B cell (primary cell): Measurements from ENCODE around the gene NPC1. TPM values are rescaled to one million over a fixed set of nuclear protein-coding genes. Genes with fewer than 3 reads are reported as not detected.

Experiments used
- ATAC-seq: fragments of 200-7000 bp; cut with Tn5 transposase; one replicate; pipeline ENCODE4 v1.10.0; 2021; ENCODE audit warnings: low read depth, mild to moderate bottlenecking, moderate number of reproducible peaks, moderate library complexity
- CTCF ChIA-PET: fragments of 350-600 bp; sonication (Branson Sonifier 250); formaldehyde crosslinking; loops from one replicate; lab custom pipeline; 2021; ENCODE audit warnings: antibody characterized with exemption, inconsistent platforms; lab: Charles Lee
- POLR2A ChIA-PET: fragments of 350-600 bp; sonication (Branson Sonifier 250); formaldehyde crosslinking; loops from one replicate; lab custom pipeline; 2021; ENCODE audit warnings: antibody characterized with exemption; lab: Charles Lee
- DNase-seq: peaks from one replicate; pipeline ENCODE4 v3.0.0; 2013
- H2AFZ ChIP-seq: 2 replicates; pipeline ENCODE4 v1.6.1; 2012; ENCODE audit warnings: mild to moderate bottlenecking, low read depth, low read length; ENCODE audit not compliant: insufficient read depth, poor library complexity, severe bottlenecking
- H3K27ac ChIP-seq, 2 donors: 1 replicate in 1 of 2; 2 replicates in 1 of 2; pipeline ENCODE4 v1.5.1; 2012 to 2013; ENCODE audit warnings: low read length in 2 of 2, mild to moderate bottlenecking in 2 of 2, moderate library complexity in 1 of 2
- H3K27me3 ChIP-seq, 4 experiments: fragments of 200-600 bp in 1 of 4; sonication (generic) in 1 of 4; replicated peaks in 1 of 4; 1 replicate in 2 of 4; 2 replicates in 2 of 4; pipeline versions ENCODE4 v1.6.1 to v1.7.0; 2013 to 2016; ENCODE audit warnings: low read length in 3 of 4, mild to moderate bottlenecking in 2 of 4, mixed read lengths in 1 of 4, moderate library complexity in 1 of 4; ENCODE audit not compliant: insufficient read depth in 4 of 4, control insufficient read depth in 3 of 4; ENCODE audit errors: control extremely low read depth in 1 of 4
- H3K36me3 ChIP-seq, 2 experiments: replicated peaks in 1 of 2; 1 replicate in 1 of 2; 2 replicates in 1 of 2; pipeline versions ENCODE4 v1.6.1 to v1.7.1; 2013; ENCODE audit warnings: low read length in 1 of 2; ENCODE audit not compliant: insufficient read depth in 2 of 2, control insufficient read depth in 1 of 2; ENCODE audit errors: control extremely low read depth in 1 of 2, extremely low read depth in 1 of 2
- H3K4me1 ChIP-seq, 2 donors: fragments of 200-600 bp in 1 of 2; sonication (generic) in 1 of 2; 1 replicate in 1 of 2; 2 replicates in 1 of 2; pipeline versions ENCODE4 v1.5.1 to v1.6.1; 2013 to 2017; ENCODE audit warnings: low read length in 2 of 2; ENCODE audit not compliant: control insufficient read depth in 2 of 2, insufficient read depth in 2 of 2
- H3K4me2 ChIP-seq: replicated peaks from 2 replicates; pipeline ENCODE3; 2012; ENCODE audit warnings: mild to moderate bottlenecking, low read depth, low read length; ENCODE audit not compliant: poor library complexity, severe bottlenecking
- H3K4me3 ChIP-seq, 5 experiments: fragments of 200-600 bp in 1 of 5; sonication (generic) in 1 of 5; 1 replicate in 3 of 5; 2 replicates in 2 of 5; pipeline versions ENCODE4 v1.5.1 to v1.7.0; 2011 to 2016; ENCODE audit warnings: low read length in 4 of 5, mild to moderate bottlenecking in 4 of 5, low read depth in 2 of 5, control low read depth in 1 of 5, moderate library complexity in 1 of 5; ENCODE audit not compliant: insufficient read depth in 1 of 5; ENCODE audit errors: control extremely low read depth in 1 of 5, extremely low read depth in 1 of 5
- H3K79me2 ChIP-seq: fragments of 200-600 bp; sonication (generic); one replicate; pipeline ENCODE4 v1.6.0; 2016; ENCODE audit warnings: low read length; ENCODE audit not compliant: control insufficient read depth, insufficient read depth
- H3K9ac ChIP-seq: fragments of 200-600 bp; sonication (generic); 2 replicates; pipeline ENCODE4 v1.6.1; 2017; ENCODE audit warnings: mild to moderate bottlenecking, low read length, moderate library complexity
- H3K9me3 ChIP-seq, 3 donors: one replicate each; pipeline versions ENCODE4 v1.6.1 to v1.7.1; 2013; ENCODE audit warnings: low read length in 2 of 3; ENCODE audit not compliant: control insufficient read depth in 2 of 3, insufficient read depth in 1 of 3; ENCODE audit errors: control extremely low read depth in 1 of 3
- H4K20me1 ChIP-seq: 2 replicates; pipeline ENCODE4 v1.6.0; 2012; ENCODE audit warnings: mild to moderate bottlenecking, low read length; ENCODE audit not compliant: insufficient read depth, control insufficient read depth, poor library complexity, severe bottlenecking
- H3K27ac Mint-ChIP-seq: one replicate; pipeline ENCODE4 v1.8.0; 2021; ENCODE audit warnings: mixed read lengths
- H3K27me3 Mint-ChIP-seq: one replicate; pipeline ENCODE4 v1.8.0; 2021; ENCODE audit warnings: mixed read lengths
- H3K4me1 Mint-ChIP-seq: one replicate; pipeline ENCODE4 v1.8.0; 2021; ENCODE audit warnings: mixed read lengths
- H3K4me3 Mint-ChIP-seq: one replicate; pipeline ENCODE4 v1.8.0; 2021; ENCODE audit warnings: mixed read lengths
- H3K9me3 Mint-ChIP-seq: one replicate; pipeline ENCODE4 v1.8.0; 2022; ENCODE audit warnings: mixed read lengths; ENCODE audit not compliant: insufficient read depth
- EZH2 ChIP-seq: IDR thresholded peaks from 2 replicates; pipeline ENCODE4 v1.6.1; 2012; ENCODE audit warnings: borderline replicate concordance, low read depth, mild to moderate bottlenecking, moderate library complexity, low read length; ENCODE audit not compliant: insufficient read depth, poor library complexity, severe bottlenecking
- WGBS: methylation state at CpG from one replicate; pipeline ENCODE4 v1.1.5; 2013; ENCODE audit warnings: missing lambda C conversion rate; ENCODE audit not compliant: insufficient coverage; 5-methylcytosine and 5-hydroxymethylcytosine counted together
- intact Hi-C: fragments of 100-400 bp; cut with micrococcal nuclease; formaldehyde crosslinking; loops from one replicate; pipeline ENCODE4 v1.10.0; 2022
- polyA plus RNA-seq: library from polyadenylated mRNA; depleted of rRNA; stranded (reverse); fragments of >200 nt; gene quantifications from 2 replicates; pipeline ENCODE4 v1.2.3, GENCODE V29; 2012
- total RNA-seq, 2 donors: library from RNA; stranded (reverse); fragments of 120-200 nt in 1 of 2; gene quantifications; 1 replicate in 1 of 2; 2 replicates in 1 of 2; pipeline versions ENCODE4 v1.2.3 to v1.2.4, GENCODE V29; 2013 to 2022
- TF ChIP-seq, protein P1 (sequence below): fragments of 200-600 bp; IDR thresholded peaks from one replicate; pipeline ENCODE4 v1.8.0; 2022; ENCODE audit warnings: antibody characterized with exemption, mild to moderate bottlenecking

Gene NPC1
- total and polyA plus RNA-seq, 2 donors (not counting 1 experiment from before 2014, with no cell fraction given) = 17.5 to 44.4 TPM

- H3K9ac ChIP-seq = peak overlapping the region; percentile 100
- H3K4me1 ChIP-seq = peaks cover 13 to 21% of the 10 kb centered on the region in 2 donors
- H3K9me3 Mint-ChIP-seq = no peaks in the 10 kb centered on the region
- H3K79me2 ChIP-seq = peaks cover 37% of the 10 kb centered on the region
- ChIA-PET CTCF (interaction anchor here (0.7 to 6.7 kb wide), 3 partner anchors 56 to 89 kb away, joined by 3 to 56 read pairs (median 6); no protein-coding TSS in a partner anchor), POLR2A (interaction anchor here (0.6 kb wide), 1 partner anchor 119 kb away, joined by 3 read pairs; no protein-coding TSS in a partner anchor)
- H2AFZ ChIP-seq = peak overlapping the region; percentile 91
- no peaks in the 10 kb centered on the region for H3K36me3 ChIP-seq
- H3K4me1 Mint-ChIP-seq = peaks cover 23% of the 10 kb centered on the region
- peak overlapping the region; percentile 99 for H3K27ac ChIP-seq
- H3K27ac Mint-ChIP-seq = peak overlapping the region; percentile 97
- ATAC-seq = no peak
- H3K27me3 ChIP-seq = no peaks in the 10 kb centered on the region
- DNase-seq = no peak
- H3K9me3 ChIP-seq = no peaks in the 10 kb centered on the region
- H3K27me3 Mint-ChIP-seq = no peaks in the 10 kb centered on the region
- H3K4me2 ChIP-seq = peak overlapping the region; percentile 79
- TF ChIP-seq, protein P1, sequence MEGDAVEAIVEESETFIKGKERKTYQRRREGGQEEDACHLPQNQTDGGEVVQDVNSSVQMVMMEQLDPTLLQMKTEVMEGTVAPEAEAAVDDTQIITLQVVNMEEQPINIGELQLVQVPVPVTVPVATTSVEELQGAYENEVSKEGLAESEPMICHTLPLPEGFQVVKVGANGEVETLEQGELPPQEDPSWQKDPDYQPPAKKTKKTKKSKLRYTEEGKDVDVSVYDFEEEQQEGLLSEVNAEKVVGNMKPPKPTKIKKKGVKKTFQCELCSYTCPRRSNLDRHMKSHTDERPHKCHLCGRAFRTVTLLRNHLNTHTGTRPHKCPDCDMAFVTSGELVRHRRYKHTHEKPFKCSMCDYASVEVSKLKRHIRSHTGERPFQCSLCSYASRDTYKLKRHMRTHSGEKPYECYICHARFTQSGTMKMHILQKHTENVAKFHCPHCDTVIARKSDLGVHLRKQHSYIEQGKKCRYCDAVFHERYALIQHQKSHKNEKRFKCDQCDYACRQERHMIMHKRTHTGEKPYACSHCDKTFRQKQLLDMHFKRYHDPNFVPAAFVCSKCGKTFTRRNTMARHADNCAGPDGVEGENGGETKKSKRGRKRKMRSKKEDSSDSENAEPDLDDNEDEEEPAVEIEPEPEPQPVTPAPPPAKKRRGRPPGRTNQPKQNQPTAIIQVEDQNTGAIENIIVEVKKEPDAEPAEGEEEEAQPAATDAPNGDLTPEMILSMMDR = peak; percentile 13
- no peak for TF ChIP-seq EZH2
- intact Hi-C loops = loop anchor here (2.0 to 10.0 kb wide), 6 partner anchors 150 to 788 kb away; partner anchors contain the start of genes CABLES1, RBBP8 and TTC39C
- H3K4me3 ChIP-seq = peak overlapping the region in 3 of 5 experiments; percentile 95 to 99 (median 97)
- WGBS = 45% methylated on average over 6 of the region's 7 CpGs
- no peaks in the 10 kb centered on the region for H4K20me1 ChIP-seq
- H3K4me3 Mint-ChIP-seq = peak overlapping the region; percentile 93
Observed at GRCh38 chr18:23587220-23587642, 925 bp upstream of the NPC1 start.

DNA sequence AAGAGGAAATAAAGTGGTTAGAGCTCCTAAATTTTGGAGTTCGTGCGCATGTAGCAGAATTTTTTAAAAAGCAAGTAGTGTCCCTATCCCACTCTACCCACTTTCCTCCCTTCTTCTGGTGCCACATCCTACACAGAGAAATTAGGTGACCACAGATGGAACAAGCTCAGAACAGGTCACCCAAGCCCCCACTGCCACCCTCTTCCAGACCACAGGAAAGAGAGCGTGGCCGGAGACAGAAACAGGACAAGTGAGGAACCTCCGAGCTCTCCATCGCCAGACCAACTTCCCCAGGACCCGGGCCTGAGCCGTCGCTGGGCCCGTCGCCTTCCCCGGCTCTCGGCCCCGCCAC is 433 bp downstream of the NPC1 start:
- peak overlapping the region; percentile 91 for H2AFZ ChIP-seq
- peaks cover 23% of the 10 kb centered on the region for H3K4me1 Mint-ChIP-seq

More for the DNA sequence above, 433 bp downstream of the NPC1 start:
- Histone ChIP-seq H3K79me2 (peaks cover 50% of the 10 kb centered on the region), H3K27ac (peak overlapping the region; percentile 99), H3K36me3 (peaks cover 0 to 5% of the 10 kb centered on the region in 2 experiments), H3K9ac (peak overlapping the region; percentile 100), H3K4me3 (peak overlapping the region; percentile 79 to 99 (median 97)), H3K27me3 (no peaks in the 10 kb centered on the region), H3K9me3 (no peaks in the 10 kb centered on the region), H4K20me1 (no peaks in the 10 kb centered on the region), H3K4me1 (peaks cover 13 to 21% of the 10 kb centered on the region in 2 donors), H3K4me2 (peak overlapping the region; percentile 79)
- TF ChIP-seq, protein P1 = no peak
- TF ChIP-seq EZH2 = no peak
- intact Hi-C loops = loop anchor here (1.0 to 10.0 kb wide), 9 partner anchors 70 to 787 kb away; partner anchors contain the start of genes CABLES1, RBBP8, RIOK3 and RMC1
- Mint-ChIP-seq H3K27me3 (no peaks in the 10 kb centered on the region), H3K9me3 (no peaks in the 10 kb centered on the region), H3K4me3 (peak overlapping the region; percentile 93), H3K27ac (peak overlapping the region; percentile 97)
- DNase-seq = no peak
- ChIA-PET POLR2A (interaction anchor here (0.6 kb wide), 1 partner anchor 767 kb away, joined by 4 read pairs; no protein-coding TSS in a partner anchor), CTCF (interaction anchor here (0.7 to 6.7 kb wide), 7 partner anchors 70 to 787 kb away, joined by 3 to 56 read pairs (median 5); partner anchors contain the start of gene RIOK3)
- WGBS = 0% methylated on average over 12 of the region's 14 CpGs
- ATAC-seq = no peak
